MM.1S (cell line): ENCODE results near the gene CELF2.

Experiments used
- EZH2 ChIP-seq: fragments of 300-600 bp; sonication (generic); optimal IDR thresholded peaks from 2 replicates; pipeline ENCODE3; 2017; ENCODE audit warnings: low read depth, mild to moderate bottlenecking, antibody characterized with exemption, low read length, mixed read lengths
- EZH2phosphoT487 ChIP-seq: fragments of 300-600 bp; sonication (generic); IDR thresholded peaks from 2 replicates; pipeline ENCODE4 v1.6.1; 2018; ENCODE audit warnings: antibody characterized with exemption, low read length
- TF ChIP-seq, protein P1 (sequence below): fragments of 300-600 bp; sonication (generic); IDR thresholded peaks from 2 replicates; pipeline ENCODE4 v1.5.1; 2016; ENCODE audit warnings: antibody characterized with exemption, low read length, mixed read lengths

DNA sequence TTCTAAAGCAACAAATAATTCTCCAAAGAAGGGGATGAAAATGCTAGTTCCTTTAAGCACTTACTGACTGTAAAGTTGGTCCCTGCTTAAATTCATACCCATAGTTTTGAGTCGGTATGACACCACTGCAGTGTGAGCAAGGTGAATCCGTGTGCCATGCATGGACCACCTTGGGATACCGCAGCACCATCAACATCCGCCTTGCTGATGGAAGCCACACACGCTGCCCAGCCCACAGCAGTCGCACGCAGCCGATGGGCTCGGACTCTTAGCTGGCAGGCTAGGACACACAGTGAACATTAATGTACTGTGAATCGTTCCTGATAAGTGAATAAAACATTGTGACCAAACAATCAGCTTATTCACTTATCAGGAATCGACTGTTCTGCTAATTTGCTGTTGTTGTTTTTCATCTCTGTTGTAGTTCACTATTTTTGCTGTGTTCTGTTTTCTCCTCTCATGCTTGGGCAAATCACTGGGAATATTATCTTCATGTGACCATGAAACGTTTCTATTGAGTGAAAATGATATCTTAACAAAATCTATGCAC is 318.3 kb downstream of the CELF2 start:
- TF ChIP-seq EZH2 (no peak), EZH2phosphoT487 (no peak)
- TF ChIP-seq, protein P1, sequence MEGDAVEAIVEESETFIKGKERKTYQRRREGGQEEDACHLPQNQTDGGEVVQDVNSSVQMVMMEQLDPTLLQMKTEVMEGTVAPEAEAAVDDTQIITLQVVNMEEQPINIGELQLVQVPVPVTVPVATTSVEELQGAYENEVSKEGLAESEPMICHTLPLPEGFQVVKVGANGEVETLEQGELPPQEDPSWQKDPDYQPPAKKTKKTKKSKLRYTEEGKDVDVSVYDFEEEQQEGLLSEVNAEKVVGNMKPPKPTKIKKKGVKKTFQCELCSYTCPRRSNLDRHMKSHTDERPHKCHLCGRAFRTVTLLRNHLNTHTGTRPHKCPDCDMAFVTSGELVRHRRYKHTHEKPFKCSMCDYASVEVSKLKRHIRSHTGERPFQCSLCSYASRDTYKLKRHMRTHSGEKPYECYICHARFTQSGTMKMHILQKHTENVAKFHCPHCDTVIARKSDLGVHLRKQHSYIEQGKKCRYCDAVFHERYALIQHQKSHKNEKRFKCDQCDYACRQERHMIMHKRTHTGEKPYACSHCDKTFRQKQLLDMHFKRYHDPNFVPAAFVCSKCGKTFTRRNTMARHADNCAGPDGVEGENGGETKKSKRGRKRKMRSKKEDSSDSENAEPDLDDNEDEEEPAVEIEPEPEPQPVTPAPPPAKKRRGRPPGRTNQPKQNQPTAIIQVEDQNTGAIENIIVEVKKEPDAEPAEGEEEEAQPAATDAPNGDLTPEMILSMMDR, result no peak
